H1 (cell line): ENCODE data around the gene ADGRL2. TPM values are rescaled to one million over a fixed set of nuclear protein-coding genes. Genes with fewer than 3 reads are reported as not detected.

Source experiments
- ASH2L ChIP-seq: fragments of 200-600, 300-600 bp; sonication (generic); IDR thresholded peaks from one replicate; pipeline ENCODE4 v1.7.1; 2017; ENCODE audit warnings: low read length
- CREB1 ChIP-seq: IDR thresholded peaks from 2 replicates; pipeline ENCODE4 v1.6.1; 2012; ENCODE audit warnings: inconsistent platforms
- CTBP2 ChIP-seq: IDR thresholded peaks from 2 replicates; pipeline ENCODE4 v1.7.0; 2011; ENCODE audit warnings: borderline replicate concordance, mild to moderate bottlenecking, moderate library complexity, mixed read lengths, low read length; ENCODE audit not compliant: insufficient read depth, insufficient read length
- RBBP5 ChIP-seq: IDR thresholded peaks from 2 replicates; pipeline ENCODE4 v1.7.1; 2012; ENCODE audit warnings: low read depth, mild to moderate bottlenecking, inconsistent platforms, low read length, moderate library complexity, borderline replicate concordance
- SUZ12 ChIP-seq: fragments of 200-600 bp; sonication (generic); IDR thresholded peaks from 2 replicates; pipeline ENCODE4 v1.6.1; 2012; ENCODE audit warnings: mild to moderate bottlenecking, inconsistent platforms, low read length, moderate library complexity, mixed read lengths
- TCF12 ChIP-seq: IDR thresholded peaks from 2 replicates; pipeline ENCODE4 v1.6.1; 2011; ENCODE audit warnings: low read depth, mild to moderate bottlenecking, low read length
- polyA plus RNA-seq, 7 experiments: library from polyadenylated mRNA; depleted of rRNA in 3 of 7; stranded (reverse) in 5 of 7; unstranded in 2 of 7; fragments of >200 nt in 5 of 7; fragments of 200-250 nt in 2 of 7; gene quantifications; 1 replicate in 5 of 7; 2 replicates in 1 of 7; 4 replicates in 1 of 7; pipeline versions ENCODE4 v1.2.1 to v1.2.3, GENCODE V29; 2011 to 2013; ENCODE audit warnings: missing spikeins in 2 of 7, mixed read lengths in 2 of 7
- total RNA-seq: library from RNA; stranded (reverse); fragmentation: NEBNext Ultra II Directional; extraction: Animal tissue kit (Norgen Biotek cat#: 25700); gene quantifications from 2 replicates; pipeline ENCODE4 v1.2.1, GENCODE V29; 2021
- TF ChIP-seq, protein P1 (sequence below): IDR thresholded peaks from 2 replicates; pipeline ENCODE4 v1.6.1; 2011; ENCODE audit warnings: low read depth, mild to moderate bottlenecking, low read length; ENCODE audit not compliant: insufficient read depth

The ADGRL2 gene
- total and polyA plus RNA-seq, 2 of the 8 experiments (the other 6 are each of a cell fraction or from before 2014, with no cell fraction given): 113 to 124 TPM

DNA sequence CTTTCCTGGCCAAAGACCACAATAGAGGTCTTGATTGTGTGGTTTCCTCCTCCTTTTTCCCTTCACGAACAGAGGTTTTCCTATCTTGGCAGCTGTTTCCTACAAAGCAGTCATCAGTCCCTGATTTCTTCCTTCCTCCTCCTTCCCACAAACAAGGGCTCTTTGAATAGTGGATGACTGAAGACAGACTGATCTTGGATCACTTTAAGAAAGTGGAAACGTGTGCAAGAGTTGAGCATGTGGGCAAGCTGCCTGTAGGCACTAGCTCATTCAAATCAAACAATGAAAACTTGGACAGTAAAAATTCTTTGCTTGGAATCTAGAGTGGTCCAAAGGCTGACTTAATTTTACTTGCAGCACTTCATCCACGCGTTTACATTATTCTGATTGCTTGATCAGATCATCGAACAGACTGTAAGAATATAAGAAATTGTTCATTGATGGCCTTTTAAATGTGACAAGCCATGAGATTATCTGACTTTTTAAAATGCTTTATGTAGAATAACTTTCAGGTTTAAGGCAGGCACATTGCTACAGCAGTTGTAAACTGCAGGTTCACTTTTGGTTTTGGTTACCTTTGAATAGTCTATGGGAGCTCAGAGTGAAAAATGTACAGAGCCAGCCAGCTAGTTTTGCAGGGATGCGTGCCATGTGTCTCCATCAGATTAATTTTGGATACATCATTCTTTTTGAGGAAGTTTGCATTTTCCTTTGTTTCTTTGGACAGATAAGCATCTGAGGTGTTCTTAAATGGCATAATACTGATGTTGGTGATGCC, 34.4 kb downstream of the ADGRL2 start (continued):
- TF ChIP-seq RBBP5 (no peak), TCF12 (no peak), ASH2L (no peak), CTBP2 (no peak), SUZ12 (no peak), CREB1 (no peak)
- TF ChIP-seq, protein P1, sequence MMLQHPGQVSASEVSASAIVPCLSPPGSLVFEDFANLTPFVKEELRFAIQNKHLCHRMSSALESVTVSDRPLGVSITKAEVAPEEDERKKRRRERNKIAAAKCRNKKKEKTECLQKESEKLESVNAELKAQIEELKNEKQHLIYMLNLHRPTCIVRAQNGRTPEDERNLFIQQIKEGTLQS: no peak
- TF ChIP-seq, all 59 proteins: peak for 0
